GM21529 (cell line): ENCODE measurements around the gene WDR74.
"Not testable (repeated sequence)": the region's sequence is repeated elsewhere in the genome, so short reads cannot be mapped to it uniquely, and the experiment has no call there.

Source experiments
- ATAC-seq: cut with Tn5 transposase; IDR thresholded peaks from one replicate; pipeline ENCODE4 v1.9.1; 2021; ENCODE audit not compliant: unreplicated experiment

Gene WDR74

GRCh38 chr11:62842171-62842741 is 2.9 kb upstream of the WDR74 start:
- no peak for ATAC-seq

- ATAC-seq: peak; percentile 50
These were observed 2.2 kb upstream of the WDR74 start for GRCh38 chr11:62841361-62842170.

- ATAC-seq: not testable (repeated sequence)
These were observed 1.5 kb upstream of the WDR74 start for GRCh38 chr11:62840721-62841360.

- no peak for ATAC-seq
These were observed 4.1 kb downstream of the WDR74 start for GRCh38 chr11:62835336-62835735.

GRCh38 chr11:62832336-62833234 is 6.8 kb downstream of the WDR74 start, which contains the start of gene TEX54:
Gene TEX54, minus strand, starts transcription at chr11:62832841.
- peak; percentile 4 for ATAC-seq

GRCh38 chr11:62831520-62832335 is 7.7 kb downstream of the WDR74 start, which contains the start of gene STX5:
Gene STX5, minus strand, starts transcription at chr11:62832051. Its CDS starts 808 bp downstream, at chr11:62831243.
- peak; percentile 77 for ATAC-seq

GRCh38 chr11:62830904-62831519 is 8.4 kb downstream of the WDR74 start:
- ATAC-seq: no peak

- not testable (repeated sequence) for ATAC-seq
These were observed 11.3 kb downstream of the WDR74 start for GRCh38 chr11:62828130-62828529.

GRCh38 chr11:62823677-62824076 is 15.7 kb downstream of the WDR74 start:
- no peak for ATAC-seq

GRCh38 chr11:62817129-62817528 is 22.3 kb downstream of the WDR74 start:
- ATAC-seq: no peak

GRCh38 chr11:62816557-62816956 is 22.8 kb downstream of the WDR74 start:
- ATAC-seq: no peak

GRCh38 chr11:62811659-62812058 is 27.7 kb downstream of the WDR74 start:
- no peak for ATAC-seq

- ATAC-seq: no peak
These were observed 28.6 kb downstream of the WDR74 start for GRCh38 chr11:62810748-62811147.

GRCh38 chr11:62806611-62807121 is 32.7 kb downstream of the WDR74 start:
- no peak for ATAC-seq

GRCh38 chr11:62805961-62806441 is 33.4 kb downstream of the WDR74 start:
- no peak for ATAC-seq

GRCh38 chr11:62805076-62805892 is 34.1 kb downstream of the WDR74 start, which contains the start of gene NXF1:
Gene NXF1, minus strand, starts transcription at chr11:62805440. Its CDS starts 84 bp downstream, at chr11:62805356.
- ATAC-seq: peak; percentile 80

GRCh38 chr11:62804310-62805075 is 34.9 kb downstream of the WDR74 start:
- no peak for ATAC-seq
